ENCODE results near the gene GALNT7.
"Not testable (repeated sequence)": the region's sequence is repeated elsewhere in the genome, so short reads cannot be mapped to it uniquely, and the experiment has no call there.

GALNT7 gene

GRCh38 chr4:173200103-173200884 lies 31.7 kb downstream of the GALNT7 start:
- no peak for DNase-seq

GRCh38 chr4:173202395-173202794 lies 33.8 kb downstream of the GALNT7 start:
- DNase-seq, result no peak

GRCh38 chr4:173205656-173206055 lies 37.0 kb downstream of the GALNT7 start:
- DNase-seq, result no peak

- DNase-seq, result no peak
Observed at GRCh38 chr4:173208420-173208819, 39.8 kb downstream of the GALNT7 start.

- DNase-seq, result no peak
Observed at GRCh38 chr4:173211222-173211621, 42.6 kb downstream of the GALNT7 start.

- DNase-seq, result no peak
Observed at GRCh38 chr4:173211838-173212237, 43.2 kb downstream of the GALNT7 start.

GRCh38 chr4:173212379-173212778 lies 43.8 kb downstream of the GALNT7 start:
- DNase-seq, result no peak

- no peak for DNase-seq
Observed at GRCh38 chr4:173213296-173213695, 44.7 kb downstream of the GALNT7 start.

- DNase-seq, result no peak
Observed at GRCh38 chr4:173214231-173214630, 45.6 kb downstream of the GALNT7 start.

- no peak for DNase-seq
Observed at GRCh38 chr4:173214661-173215060, 46.0 kb downstream of the GALNT7 start.

GRCh38 chr4:173217075-173217474 lies 48.5 kb downstream of the GALNT7 start:
- DNase-seq, result no peak

GRCh38 chr4:173217727-173218126 lies 49.1 kb downstream of the GALNT7 start:
- DNase-seq, result no peak

- no peak for DNase-seq
Observed at GRCh38 chr4:173218411-173219125, 50.0 kb downstream of the GALNT7 start.

- not testable (repeated sequence) for DNase-seq
Observed at GRCh38 chr4:173219126-173219437, 50.5 kb downstream of the GALNT7 start.

- DNase-seq, result no peak
Observed at GRCh38 chr4:173223743-173224142, 55.1 kb downstream of the GALNT7 start.

GRCh38 chr4:173226401-173226888 lies 57.8 kb downstream of the GALNT7 start:
- DNase-seq, result no peak

- no peak for DNase-seq
Observed at GRCh38 chr4:173227756-173228155, 59.1 kb downstream of the GALNT7 start.

- DNase-seq, result no peak
Observed at GRCh38 chr4:173230062-173230461, 61.5 kb downstream of the GALNT7 start.

GRCh38 chr4:173231916-173232315 lies 63.3 kb downstream of the GALNT7 start:
- no peak for DNase-seq

- DNase-seq, result no peak
Observed at GRCh38 chr4:173233857-173234256, 65.2 kb downstream of the GALNT7 start.

GRCh38 chr4:173235050-173235449 lies 66.4 kb downstream of the GALNT7 start:
- no peak for DNase-seq

GRCh38 chr4:173236301-173236700 lies 67.7 kb downstream of the GALNT7 start:
- DNase-seq, result no peak

- DNase-seq, result no peak
Observed at GRCh38 chr4:173237152-173237551, 68.5 kb downstream of the GALNT7 start.

GRCh38 chr4:173237762-173238161 lies 69.2 kb downstream of the GALNT7 start:
- no peak for DNase-seq
